Ovary (tissue), 9 donors: ENCODE measurements around the gene EXOSC5. TPM values are rescaled to one million over a fixed set of nuclear protein-coding genes. Genes with fewer than 3 reads are reported as not detected.
A peak's percentile ranks its signal among the peaks of the same experiment; 100 is the strongest.

Experiments used
- DNase-seq, 5 donors: peaks; one replicate each; pipeline ENCODE4 v3.0.0-alpha.2; 2019 to 2020
- H3K27ac ChIP-seq, 2 donors: fragments of 200-600 bp; one replicate each; pipeline versions ENCODE4 v1.5.1 to v1.8.0; 2019 to 2022
- H3K27me3 ChIP-seq: fragments of 200-600 bp; one replicate; pipeline ENCODE4 v1.8.0; 2022
- H3K36me3 ChIP-seq: fragments of 200-600 bp; sonication (generic); one replicate; pipeline ENCODE4 v1.5.1; 2019
- H3K4me1 ChIP-seq: one replicate; pipeline ENCODE4 v1.8.1; 2013; ENCODE audit warnings: mild to moderate bottlenecking, moderate library complexity; ENCODE audit not compliant: insufficient read depth
- H3K4me3 ChIP-seq: fragments of 200-600 bp; sonication (generic); one replicate; pipeline ENCODE4 v1.5.1; 2017
- H3K9me3 ChIP-seq, 2 donors: fragments of 200-600 bp in 1 of 2; sonication (generic) in 1 of 2; one replicate each; pipeline versions ENCODE4 v1.5.1 to v1.8.1; 2013 to 2019; ENCODE audit warnings: mild to moderate bottlenecking in 1 of 2, moderate library complexity in 1 of 2
- EP300 ChIP-seq: sonication (generic); formaldehyde crosslinking; IDR thresholded peaks from one replicate; pipeline ENCODE4 v1.6.1; 2017; ENCODE audit warnings: antibody characterized with exemption
- POLR2A ChIP-seq: fragments of 450-650 bp; IDR thresholded peaks from one replicate; pipeline ENCODE4 v1.6.1; 2017; ENCODE audit warnings: antibody characterized with exemption, mild to moderate bottlenecking, moderate library complexity
- WGBS, 3 donors: extraction: QIAGEN DNeasy Blood & Tissue Kit in 1 of 3; methylation state at CpG; one replicate each; pipeline versions ENCODE4 v1.1.5 to v1.1.7; 2013 to 2017; 5-methylcytosine and 5-hydroxymethylcytosine counted together
- intact Hi-C, 4 donors: fragments of 100-400 bp; cut with DNase I; formaldehyde crosslinking; loops; one replicate each; pipeline versions ENCODE4 v1.11.0 to v1.15.1; 2022 to 2023
- polyA plus RNA-seq, 2 donors: library from polyadenylated mRNA; stranded (reverse); fragments of 200-250 nt in 1 of 2; fragments of 350-450 nt in 1 of 2; fragmentation: Illumina TruSeq in 1 of 2; extraction: RNeasy Lipid Tissue Mini Kit (QIAGEN cat#74804) in 1 of 2; gene quantifications; one replicate each; pipeline ENCODE4 v1.2.3, GENCODE V29; 2013 to 2014
- total RNA-seq, 7 donors: library from RNA; depleted of rRNA in 2 of 7; stranded (reverse); fragments of >200 nt in 2 of 7; fragmentation: NEBNext Ultra II Directional in 3 of 7; extraction: Animal tissue kit (Norgen Biotek cat#: 25700) in 3 of 7; gene quantifications; one replicate each; pipeline versions ENCODE4 v1.1.0 to v1.2.4, GENCODE V29; 2016 to 2023
- TF ChIP-seq, protein P1 (sequence below), 3 donors: fragments of 450-650 bp in 2 of 3; fragments of 200-600 bp in 1 of 3; IDR thresholded peaks; one replicate each; pipeline versions ENCODE4 v1.5.1 to v1.8.0; 2016 to 2022; ENCODE audit warnings: antibody characterized with exemption in 3 of 3, mild to moderate bottlenecking in 1 of 3
- donor health status: DM: no; HTN: no; CAD: no; lungs with moderate emphysema.
- donor health status: DM: no; HTN: no; CAD: no.
- donor health status: Bipolar disorder and iron deficiency.
- donor health status: DM: yes; HTN: yes; CAD: no.
- donor health status: DM: no; HTN: no; CAD: no.
- donor health status: DM: yes; HTN: yes; CAD: no.

Gene EXOSC5
- total and polyA plus RNA-seq, 9 donors = 1.5 to 25.0 (median 13.8) TPM

DNA sequence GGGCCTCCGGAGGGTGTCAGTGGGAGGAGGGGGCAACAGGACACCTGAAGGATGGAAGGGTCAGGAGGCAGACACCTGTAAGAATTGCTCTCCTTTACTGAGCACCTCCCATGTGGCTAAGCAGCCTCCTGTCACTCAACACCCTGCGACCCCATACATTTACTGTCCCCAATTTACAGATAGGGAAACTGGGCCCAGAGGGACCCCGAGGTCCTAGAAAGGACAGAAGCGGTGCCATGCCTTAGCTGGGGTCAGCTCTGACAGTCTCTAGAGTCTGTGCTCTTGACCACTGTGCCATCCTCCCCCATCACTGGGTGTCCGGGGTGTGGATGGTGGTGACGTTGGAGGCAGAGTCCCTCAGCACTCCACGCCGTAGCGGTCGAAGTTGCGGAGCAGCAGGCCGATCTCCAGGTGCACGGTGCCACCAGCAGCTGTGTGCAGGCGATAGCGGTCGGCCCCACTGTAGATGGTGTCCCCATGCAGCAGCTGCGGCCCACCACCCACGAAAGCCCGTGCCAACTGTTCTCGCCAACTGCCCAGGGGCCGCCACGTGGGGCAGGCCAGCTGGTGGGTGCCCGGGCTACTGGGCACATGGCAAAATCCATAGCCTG lies 42.7 kb downstream of the EXOSC5 start:
- intact Hi-C loops = loop anchor here in 1 of 4 donors (5.0 kb wide), 1 partner anchor 42 kb away; the partner anchor contains the start of gene CCDC97
- Histone ChIP-seq H3K4me1 (peaks cover 12% of the 10 kb centered on the region), H3K9me3 (no peaks in the 10 kb centered on the region), H3K27me3 (no peaks in the 10 kb centered on the region), H3K27ac (peak overlapping the region; percentile 65 to 73), H3K4me3 (peak overlapping the region; percentile 60), H3K36me3 (no peaks in the 10 kb centered on the region)
- TF ChIP-seq EP300 (no peak), POLR2A (no peak)
- TF ChIP-seq, protein P1, sequence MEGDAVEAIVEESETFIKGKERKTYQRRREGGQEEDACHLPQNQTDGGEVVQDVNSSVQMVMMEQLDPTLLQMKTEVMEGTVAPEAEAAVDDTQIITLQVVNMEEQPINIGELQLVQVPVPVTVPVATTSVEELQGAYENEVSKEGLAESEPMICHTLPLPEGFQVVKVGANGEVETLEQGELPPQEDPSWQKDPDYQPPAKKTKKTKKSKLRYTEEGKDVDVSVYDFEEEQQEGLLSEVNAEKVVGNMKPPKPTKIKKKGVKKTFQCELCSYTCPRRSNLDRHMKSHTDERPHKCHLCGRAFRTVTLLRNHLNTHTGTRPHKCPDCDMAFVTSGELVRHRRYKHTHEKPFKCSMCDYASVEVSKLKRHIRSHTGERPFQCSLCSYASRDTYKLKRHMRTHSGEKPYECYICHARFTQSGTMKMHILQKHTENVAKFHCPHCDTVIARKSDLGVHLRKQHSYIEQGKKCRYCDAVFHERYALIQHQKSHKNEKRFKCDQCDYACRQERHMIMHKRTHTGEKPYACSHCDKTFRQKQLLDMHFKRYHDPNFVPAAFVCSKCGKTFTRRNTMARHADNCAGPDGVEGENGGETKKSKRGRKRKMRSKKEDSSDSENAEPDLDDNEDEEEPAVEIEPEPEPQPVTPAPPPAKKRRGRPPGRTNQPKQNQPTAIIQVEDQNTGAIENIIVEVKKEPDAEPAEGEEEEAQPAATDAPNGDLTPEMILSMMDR (IDR thresholded peaks at IDR 0.05) = no peak
- 85 to 90% (median 86%) methylated on average over 23 of the region's 23 CpGs for WGBS, 3 donors
- peak in 4 of 5 donors; percentile 42 to 56 (median 56) for DNase-seq

DNA sequence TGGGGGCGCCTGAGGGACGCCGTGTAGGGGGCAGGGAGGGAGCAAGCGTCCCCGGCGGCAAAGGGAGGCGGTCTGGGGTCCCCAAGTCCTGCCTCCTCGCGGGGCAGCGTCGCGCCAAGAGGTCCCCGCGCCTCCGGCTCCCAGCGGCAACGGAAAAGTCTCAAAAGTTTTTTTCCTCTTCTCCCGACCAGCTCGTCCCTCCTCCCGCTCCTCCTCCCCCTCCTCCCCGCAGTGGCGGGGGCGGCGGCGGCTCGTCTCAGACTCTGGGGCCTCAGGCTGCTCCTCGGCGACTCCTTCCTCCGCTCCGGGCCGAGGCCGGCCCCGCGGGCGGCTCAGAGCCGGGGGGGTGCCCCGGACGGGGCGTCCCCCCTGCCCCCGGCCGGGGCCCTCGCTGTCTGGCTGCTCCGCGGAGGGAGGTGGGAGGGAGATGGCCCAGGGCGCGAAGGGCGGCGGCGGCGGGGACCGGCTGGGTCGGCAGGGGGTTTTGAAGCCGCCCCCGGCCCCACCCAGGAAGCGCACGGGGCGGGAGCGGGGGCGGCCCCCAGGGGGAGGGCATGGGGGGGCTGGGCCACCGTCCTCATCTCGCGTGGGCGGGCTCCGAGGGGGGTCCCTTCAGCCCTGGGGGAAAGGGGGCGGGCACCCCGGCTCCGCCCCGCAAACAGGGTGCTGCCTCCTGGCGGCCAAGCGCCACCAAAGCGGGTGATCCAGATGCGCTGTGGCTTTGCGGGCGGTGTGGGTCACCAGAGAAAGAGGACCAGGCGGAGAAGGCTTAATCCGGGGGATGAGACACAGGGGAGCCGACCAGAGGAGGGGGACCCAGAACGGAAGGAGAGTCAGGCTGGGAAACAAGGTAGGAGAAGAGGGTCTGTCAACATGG lies 43.5 kb downstream of the EXOSC5 start, which contains the start of gene TGFB1:
Gene TGFB1 (minus strand): TSS at position 457 of the 877 bp plus-strand sequence. CDS start 878 bp downstream, outside the sequence.
- DNase-seq = peak; percentile 80 to 89 (median 87)
- 0 to 1% (median 1%) methylated on average over 53 to 78 of the region's 78 CpGs for WGBS, 3 donors
- H3K9me3 ChIP-seq = no peaks in the 10 kb centered on the region
- H3K27me3 ChIP-seq = no peaks in the 10 kb centered on the region
- TF ChIP-seq POLR2A (peak; percentile 57), EP300 (no peak)
- TF ChIP-seq, protein P1 (IDR thresholded peaks at IDR 0.05) = peak; percentile 80 to 91 (median 89)
- H3K4me3 ChIP-seq = peak within 1 kb of the TSS; percentile 60
- peak within 1 kb of the TSS; percentile 65 to 77 for H3K27ac ChIP-seq
- intact Hi-C loops = loop anchor here in 2 of 4 donors (2.0 to 5.0 kb wide), 2 partner anchors 29 to 41 kb away; partner anchors contain the start of gene CCDC97 (in 1 of the 2)
- peaks cover 12% of the 10 kb centered on the region for H3K4me1 ChIP-seq
- H3K36me3 ChIP-seq = no peaks in the 10 kb centered on the region

DNA sequence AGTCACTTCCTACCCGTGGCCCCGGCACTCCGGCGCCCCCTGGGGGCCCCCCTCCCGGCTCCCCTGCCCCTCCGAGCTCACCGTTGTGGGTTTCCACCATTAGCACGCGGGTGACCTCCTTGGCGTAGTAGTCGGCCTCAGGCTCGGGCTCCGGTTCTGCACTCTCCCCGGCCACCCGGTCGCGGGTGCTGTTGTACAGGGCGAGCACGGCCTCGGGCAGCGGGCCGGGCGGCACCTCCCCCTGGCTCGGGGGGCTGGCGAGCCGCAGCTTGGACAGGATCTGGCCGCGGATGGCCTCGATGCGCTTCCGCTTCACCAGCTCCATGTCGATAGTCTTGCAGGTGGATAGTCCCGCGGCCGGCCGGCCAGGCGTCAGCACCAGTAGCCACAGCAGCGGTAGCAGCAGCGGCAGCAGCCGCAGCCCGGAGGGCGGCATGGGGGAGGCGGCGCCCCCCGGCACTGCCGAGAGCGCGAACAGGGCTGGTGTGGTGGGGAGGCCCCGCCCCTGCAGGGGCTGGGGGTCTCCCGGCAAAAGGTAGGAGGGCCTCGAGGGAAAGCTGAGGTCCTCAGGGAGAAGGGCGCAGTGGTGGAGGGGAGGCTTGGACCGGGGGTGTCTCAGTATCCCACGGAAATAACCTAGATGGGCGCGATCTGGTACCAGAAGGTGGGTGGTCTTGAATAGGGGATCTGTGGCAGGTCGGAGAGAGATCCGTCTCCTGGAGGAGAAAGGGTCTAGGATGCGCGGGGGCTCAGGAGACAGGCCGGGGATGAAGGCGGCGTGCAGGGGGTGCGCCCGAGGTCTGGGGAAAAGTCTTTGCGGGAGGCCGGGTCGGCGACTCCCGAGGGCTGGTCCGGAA lies 44.3 kb downstream of the EXOSC5 start:
- peak overlapping the region; percentile 60 for H3K4me3 ChIP-seq
- peak overlapping the region; percentile 65 to 77 for H3K27ac ChIP-seq
- no peaks in the 10 kb centered on the region for H3K27me3 ChIP-seq
- H3K36me3 ChIP-seq = no peaks in the 10 kb centered on the region
- no peaks in the 10 kb centered on the region for H3K9me3 ChIP-seq
- peaks cover 12% of the 10 kb centered on the region for H3K4me1 ChIP-seq
- TF ChIP-seq, protein P1 (IDR thresholded peaks at IDR 0.05) = peak in 1 of 3 donors; percentile 30
- TF ChIP-seq POLR2A = no peak
- TF ChIP-seq EP300 = no peak
- peak; percentile 46 to 76 (median 70) for DNase-seq
- intact Hi-C loops = loop anchor here in 2 of 4 donors (2.0 to 5.0 kb wide), 2 partner anchors 28 to 41 kb away; partner anchors contain the start of gene CCDC97 (in 1 of the 2)
- 0 to 1% (median 0%) methylated on average over 61 to 71 of the region's 71 CpGs for WGBS, 3 donors

DNA sequence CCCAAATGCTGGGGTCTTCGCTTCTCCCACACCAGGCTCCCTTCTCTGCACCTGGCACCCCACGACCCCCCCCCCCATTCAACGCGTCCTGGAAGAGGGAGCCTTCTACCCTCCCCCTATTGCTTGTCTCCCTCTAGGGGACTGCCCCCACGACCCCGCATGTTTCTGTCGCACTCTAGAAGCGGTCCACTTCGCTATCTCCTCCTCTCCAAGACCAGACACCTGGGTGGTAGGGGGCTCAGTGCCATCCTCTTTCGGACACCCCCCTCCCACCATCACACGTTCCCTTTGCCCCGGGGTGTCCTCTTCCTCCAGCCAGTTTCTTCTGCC lies 44.9 kb downstream of the EXOSC5 start:
- H3K4me1 ChIP-seq = peaks cover 12% of the 10 kb centered on the region
- whole genome bisulfite sequencing, 3 donors = 0 to 1% (median 1%) methylated on average over 12 of the region's 12 CpGs
- no peak for TF ChIP-seq POLR2A

More for the DNA sequence above, 44.9 kb downstream of the EXOSC5 start:
- Histone ChIP-seq H3K9me3 (no peaks in the 10 kb centered on the region), H3K36me3 (no peaks in the 10 kb centered on the region), H3K27me3 (no peaks in the 10 kb centered on the region), H3K27ac (peak overlapping the region; percentile 65 to 77), H3K4me3 (peak overlapping the region; percentile 60)
- intact Hi-C loops = loop anchor here in 2 of 4 donors (2.0 to 5.0 kb wide), 2 partner anchors 27 to 40 kb away; partner anchors contain the start of gene CCDC97 (in 1 of the 2)
- no peak for DNase-seq
